ENCODE measurements around the gene CDNF.

The CDNF gene

GRCh38 chr10:14784459-14785055 lies 53.3 kb downstream of the CDNF start:
- no peak for DNase-seq

GRCh38 chr10:14782691-14783363 lies 55.0 kb downstream of the CDNF start:
- DNase-seq = peak; percentile 80

- no peak for DNase-seq
Measured at GRCh38 chr10:14781763-14782162, 56.1 kb downstream of the CDNF start.

GRCh38 chr10:14779001-14779651 lies 58.7 kb downstream of the CDNF start:
- peak; percentile 82 for DNase-seq

GRCh38 chr10:14776546-14776945 lies 61.3 kb downstream of the CDNF start:
- DNase-seq = no peak

GRCh38 chr10:14775656-14776055 lies 62.2 kb downstream of the CDNF start:
- DNase-seq = no peak

- no peak for DNase-seq
Measured at GRCh38 chr10:14774797-14775196, 63.0 kb downstream of the CDNF start, which contains the start of gene FAM107B. Gene FAM107B, minus strand, starts transcription at chr10:14774897. Its CDS starts 234 bp downstream, at chr10:14774663.

- DNase-seq = no peak
Measured at GRCh38 chr10:14774214-14774580, 63.6 kb downstream of the CDNF start.

- DNase-seq = no peak
Measured at GRCh38 chr10:14773551-14774213, 64.2 kb downstream of the CDNF start.

GRCh38 chr10:14772399-14772798 lies 65.4 kb downstream of the CDNF start:
- DNase-seq = no peak

- DNase-seq = no peak
Measured at GRCh38 chr10:14770927-14771326, 66.9 kb downstream of the CDNF start.

Data from HCEC 1CT (cell line).